HEK293 (cell line): ENCODE results near the gene SNX13.

Source experiments
- CTCF ChIA-PET: fragments of 350-600 bp; formaldehyde crosslinking; extraction: SDS; loops from one replicate; lab custom pipeline; 2021; ENCODE audit warnings: antibody characterized with exemption; lab: Yijun Ruan, JAX
- POLR2A ChIA-PET: fragments of 300-600 bp; formaldehyde crosslinking; extraction: SDS; loops from one replicate; lab custom pipeline; 2020; ENCODE audit warnings: antibody characterized with exemption, inconsistent platforms; lab: Yijun Ruan, JAX
- H3K27ac ChIP-seq: fragments of 200-500 bp; sonication (Bioruptor generic); 2 replicates; pipeline ENCODE4 v1.5.1; 2014; ENCODE audit warnings: low read depth, low read length, control low read depth, inconsistent platforms; ENCODE audit errors: extremely low read depth
- H3K36me3 ChIP-seq, 2 experiments: fragments of 200-500 bp in 1 of 2; sonication (Bioruptor generic) in 1 of 2; 1 replicate in 1 of 2; 2 replicates in 1 of 2; pipeline ENCODE4 v1.5.1; 2014 to 2017; ENCODE audit warnings: inconsistent platforms in 2 of 2, low read length in 2 of 2; ENCODE audit not compliant: control insufficient read depth in 2 of 2, insufficient read depth in 1 of 2
- H3K4me1 ChIP-seq: fragments of 200-500 bp; sonication (Bioruptor generic); 2 replicates; pipeline ENCODE4 v1.5.1; 2014; ENCODE audit warnings: mild to moderate bottlenecking, low read length, inconsistent platforms; ENCODE audit not compliant: control insufficient read depth, insufficient read depth
- H3K4me3 ChIP-seq: 2 replicates; pipeline ENCODE4 v1.5.1; 2011; ENCODE audit warnings: low read depth, mild to moderate bottlenecking, control low read depth, low read length, moderate library complexity
- H3K9me3 ChIP-seq: fragments of 200-500 bp; sonication (Bioruptor generic); 2 replicates; pipeline ENCODE4 v1.5.1; 2014; ENCODE audit warnings: low read depth, low read length, inconsistent platforms; ENCODE audit not compliant: control insufficient read depth, insufficient read depth
- ATF2 ChIP-seq: fragments of 450-650 bp; formaldehyde crosslinking; IDR thresholded peaks from 2 replicates; pipeline ENCODE4 v1.5.1; 2016; ENCODE audit warnings: missing biosample characterization, missing genetic modification characterization, low read depth
- GLIS2 ChIP-seq: fragments of 450-650 bp; formaldehyde crosslinking; IDR thresholded peaks from 2 replicates; pipeline ENCODE4 v1.5.1; 2016; ENCODE audit warnings: missing biosample characterization, missing genetic modification characterization
- MYNN ChIP-seq: fragments of 450-650 bp; formaldehyde crosslinking; IDR thresholded peaks from 2 replicates; pipeline ENCODE4 v1.5.1; 2016; ENCODE audit warnings: missing biosample characterization, missing genetic modification characterization, borderline replicate concordance
- SP3 ChIP-seq: fragments of 450-650 bp; formaldehyde crosslinking; IDR thresholded peaks from 2 replicates; pipeline ENCODE4 v1.5.1; 2016; ENCODE audit warnings: missing biosample characterization, missing genetic modification characterization
- YY1 ChIP-seq: fragments of 450-650 bp; formaldehyde crosslinking; IDR thresholded peaks from 2 replicates; pipeline ENCODE4 v1.5.1; 2018; ENCODE audit warnings: missing biosample characterization, missing genetic modification characterization
- ZBTB26 ChIP-seq: fragments of 450-650 bp; formaldehyde crosslinking; optimal IDR thresholded peaks from 2 replicates; pipeline ENCODE3; 2016; ENCODE audit warnings: missing biosample characterization, mild to moderate bottlenecking, missing genetic modification characterization
- ZBTB48 ChIP-seq: fragments of 450-650 bp; formaldehyde crosslinking; IDR thresholded peaks from 2 replicates; pipeline ENCODE4 v1.5.1; 2016; ENCODE audit warnings: missing biosample characterization, missing genetic modification characterization
- ZNF157 ChIP-seq: fragments of 450-650 bp; formaldehyde crosslinking; IDR thresholded peaks from 2 replicates; pipeline ENCODE4 v1.5.1; 2016; ENCODE audit warnings: missing biosample characterization, missing genetic modification characterization
- ZNF19 ChIP-seq: fragments of 450-650 bp; formaldehyde crosslinking; IDR thresholded peaks from 2 replicates; pipeline ENCODE4; 2016; ENCODE audit warnings: missing biosample characterization, missing genetic modification characterization, low read depth
- ZNF2 ChIP-seq: fragments of 450-650 bp; formaldehyde crosslinking; IDR thresholded peaks from 2 replicates; pipeline ENCODE4 v1.5.1; 2016; ENCODE audit warnings: missing biosample characterization, missing genetic modification characterization
- ZNF211 ChIP-seq: fragments of 450-650 bp; formaldehyde crosslinking; IDR thresholded peaks from 2 replicates; pipeline ENCODE4 v1.5.1; 2016; ENCODE audit warnings: low read depth, missing biosample characterization, missing genetic modification characterization
- ZNF266 ChIP-seq: fragments of 450-650 bp; formaldehyde crosslinking; IDR thresholded peaks from 2 replicates; pipeline ENCODE4 v1.5.1; 2016; ENCODE audit warnings: missing biosample characterization, missing genetic modification characterization, low read depth
- ZNF37A ChIP-seq: fragments of 450-650 bp; IDR thresholded peaks from 2 replicates; pipeline ENCODE4 v1.5.1; 2018; ENCODE audit warnings: missing biosample characterization, missing genetic modification characterization
- ZNF398 ChIP-seq: fragments of 450-650 bp; formaldehyde crosslinking; IDR thresholded peaks from 2 replicates; pipeline ENCODE4 v1.5.1; 2017; ENCODE audit warnings: missing biosample characterization, missing genetic modification characterization
- ZNF510 ChIP-seq: fragments of 450-650 bp; formaldehyde crosslinking; IDR thresholded peaks from 2 replicates; pipeline ENCODE4 v1.5.1; 2018; ENCODE audit warnings: mild to moderate bottlenecking, missing genetic modification characterization, missing biosample characterization; ENCODE audit not compliant: insufficient replicate concordance
- ZNF518A ChIP-seq: fragments of 450-650 bp; formaldehyde crosslinking; conservative IDR thresholded peaks from 2 replicates; pipeline ENCODE4 v1.5.1; 2016; ENCODE audit warnings: low read depth, missing biosample characterization, missing genetic modification characterization
- ZNF521 ChIP-seq: fragments of 450-650 bp; formaldehyde crosslinking; IDR thresholded peaks from 2 replicates; pipeline ENCODE4 v1.5.1; 2017; ENCODE audit warnings: missing biosample characterization, mild to moderate bottlenecking, missing genetic modification characterization
- ZNF664 ChIP-seq: fragments of 450-650 bp; formaldehyde crosslinking; IDR thresholded peaks from 2 replicates; pipeline ENCODE4 v1.5.1; 2016; ENCODE audit warnings: missing biosample characterization, missing genetic modification characterization
- ZNF76 ChIP-seq: fragments of 450-650 bp; formaldehyde crosslinking; IDR thresholded peaks from 2 replicates; pipeline ENCODE4; 2016; ENCODE audit warnings: low read depth, missing biosample characterization, missing genetic modification characterization, borderline replicate concordance
- ZNF776 ChIP-seq: fragments of 450-650 bp; formaldehyde crosslinking; IDR thresholded peaks from 2 replicates; pipeline ENCODE4 v1.5.0; 2017; ENCODE audit warnings: missing biosample characterization, missing genetic modification characterization, borderline replicate concordance
- ZNF791 ChIP-seq: fragments of 450-650 bp; formaldehyde crosslinking; IDR thresholded peaks from 2 replicates; pipeline ENCODE4 v1.5.1; 2016; ENCODE audit warnings: missing biosample characterization, missing genetic modification characterization
- ZNF843 ChIP-seq: fragments of 450-650 bp; formaldehyde crosslinking; IDR thresholded peaks from 2 replicates; pipeline ENCODE4 v1.5.1; 2016; ENCODE audit warnings: missing biosample characterization, missing genetic modification characterization
- ZSCAN16 ChIP-seq: fragments of 450-650 bp; formaldehyde crosslinking; IDR thresholded peaks from 2 replicates; pipeline ENCODE4 v1.5.1; 2016; ENCODE audit warnings: missing biosample characterization, missing genetic modification characterization
- ZSCAN23 ChIP-seq: fragments of 450-650 bp; formaldehyde crosslinking; IDR thresholded peaks from 2 replicates; pipeline ENCODE4 v1.5.1; 2016; ENCODE audit warnings: missing biosample characterization, missing genetic modification characterization

The SNX13 gene

GRCh38 chr7:17746020-17746530, 194.2 kb downstream of the SNX13 start:
- no peaks in the 10 kb centered on the region for H3K4me1 ChIP-seq
- no peaks in the 10 kb centered on the region for H3K9me3 ChIP-seq
- H3K4me3 ChIP-seq = no peak overlapping the region
- ChIA-PET CTCF (no interaction called here), POLR2A (no interaction called here)
- H3K36me3 ChIP-seq = no peaks in the 10 kb centered on the region
- TF ChIP-seq ZNF157 (tag by site-specific recombination) (no peak), ZNF37A (tag by site-specific recombination) (no peak), ZNF843 (tag by site-specific recombination) (no peak), ZNF791 (tag by site-specific recombination) (no peak), GLIS2 (no peak), ZNF510 (tag by site-specific recombination) (no peak), SP3 (tag by site-specific recombination) (no peak), ZNF19 (tag by site-specific recombination) (no peak), ZNF518A (tag by site-specific recombination) (no peak), ZSCAN16 (tag by site-specific recombination) (no peak), ZNF521 (tag by site-specific recombination) (no peak)
- H3K27ac ChIP-seq = no peak overlapping the region

GRCh38 chr7:17745610-17746009, 194.7 kb downstream of the SNX13 start:
- ChIA-PET POLR2A (no interaction called here), CTCF (no interaction called here)
- no peak overlapping the region for H3K27ac ChIP-seq
- H3K4me1 ChIP-seq = no peaks in the 10 kb centered on the region
- H3K9me3 ChIP-seq = no peaks in the 10 kb centered on the region
- no peak for TF ChIP-seq MYNN (tag by site-specific recombination)
- no peak for TF ChIP-seq ZNF211
- no peaks in the 10 kb centered on the region for H3K36me3 ChIP-seq
- H3K4me3 ChIP-seq = no peak overlapping the region

GRCh38 chr7:17743316-17743715, 197.0 kb downstream of the SNX13 start:
- Histone ChIP-seq H3K36me3 (no peaks in the 10 kb centered on the region), H3K27ac (no peak overlapping the region), H3K4me1 (no peaks in the 10 kb centered on the region), H3K9me3 (no peaks in the 10 kb centered on the region), H3K4me3 (no peak overlapping the region)
- ChIA-PET POLR2A (no interaction called here), CTCF (no interaction called here)
- no peak for TF ChIP-seq YY1
- TF ChIP-seq ZNF776 (tag by site-specific recombination) = no peak
- TF ChIP-seq ZNF664 = no peak
- no peak for TF ChIP-seq ZNF266 (tag by site-specific recombination)
- TF ChIP-seq ZNF2 (tag by site-specific recombination) = no peak
- TF ChIP-seq ATF2 (tag by site-specific recombination) = no peak
- no peak for TF ChIP-seq ZBTB26 (tag by site-specific recombination)
- no peak for TF ChIP-seq ZBTB48 (tag by site-specific recombination)
- TF ChIP-seq ZNF76 (tag by site-specific recombination) = no peak
- TF ChIP-seq ZSCAN23 (tag by site-specific recombination) = no peak
- TF ChIP-seq ZNF398 (tag by site-specific recombination) = no peak
